ENCODE data around the gene PLA2G4E.

DNA sequence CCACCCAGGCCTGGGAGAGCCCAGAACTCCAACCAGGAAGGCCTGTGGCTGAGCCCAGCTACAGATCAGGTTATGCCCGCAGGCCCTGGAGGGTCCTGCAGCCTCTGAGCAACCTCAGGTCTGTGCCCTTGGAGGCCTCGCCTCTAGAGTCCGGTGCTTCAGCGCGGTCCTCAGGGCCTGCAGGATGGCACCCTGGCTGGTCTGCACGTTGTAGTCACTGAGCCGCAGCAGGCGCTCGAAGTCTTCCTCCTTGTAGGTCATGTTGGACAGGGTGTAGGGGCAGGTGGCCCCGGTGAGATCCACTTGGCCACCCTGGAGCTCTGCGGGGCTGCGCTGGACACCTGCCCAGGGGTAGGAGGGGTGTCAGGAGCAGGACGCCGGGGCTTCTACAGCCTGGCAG lies 47.8 kb upstream of the PLA2G4E start:
- TF ChIP-seq, protein P1, sequence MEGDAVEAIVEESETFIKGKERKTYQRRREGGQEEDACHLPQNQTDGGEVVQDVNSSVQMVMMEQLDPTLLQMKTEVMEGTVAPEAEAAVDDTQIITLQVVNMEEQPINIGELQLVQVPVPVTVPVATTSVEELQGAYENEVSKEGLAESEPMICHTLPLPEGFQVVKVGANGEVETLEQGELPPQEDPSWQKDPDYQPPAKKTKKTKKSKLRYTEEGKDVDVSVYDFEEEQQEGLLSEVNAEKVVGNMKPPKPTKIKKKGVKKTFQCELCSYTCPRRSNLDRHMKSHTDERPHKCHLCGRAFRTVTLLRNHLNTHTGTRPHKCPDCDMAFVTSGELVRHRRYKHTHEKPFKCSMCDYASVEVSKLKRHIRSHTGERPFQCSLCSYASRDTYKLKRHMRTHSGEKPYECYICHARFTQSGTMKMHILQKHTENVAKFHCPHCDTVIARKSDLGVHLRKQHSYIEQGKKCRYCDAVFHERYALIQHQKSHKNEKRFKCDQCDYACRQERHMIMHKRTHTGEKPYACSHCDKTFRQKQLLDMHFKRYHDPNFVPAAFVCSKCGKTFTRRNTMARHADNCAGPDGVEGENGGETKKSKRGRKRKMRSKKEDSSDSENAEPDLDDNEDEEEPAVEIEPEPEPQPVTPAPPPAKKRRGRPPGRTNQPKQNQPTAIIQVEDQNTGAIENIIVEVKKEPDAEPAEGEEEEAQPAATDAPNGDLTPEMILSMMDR (IDR thresholded peaks at IDR 0.05), result no peak
- no peak for TF ChIP-seq POLR2A (IDR thresholded peaks at IDR 0.05)
